Lung (tissue), 12 donors: ENCODE data around the gene VAT1. TPM values are rescaled to one million over a fixed set of nuclear protein-coding genes. Genes with fewer than 3 reads are reported as not detected.
A peak's percentile ranks its signal among the peaks of the same experiment; 100 is the strongest.

Source experiments
- ATAC-seq: fragments of 200-7000 bp; cut with Tn5 transposase; one replicate; pipeline ENCODE4 v1.9.1; 2020; ENCODE audit warnings: moderate number of reproducible peaks; ENCODE audit not compliant: insufficient read depth, low FRiP score
- DNase-seq, 3 donors: peaks; one replicate each; pipeline ENCODE4 v3.0.0-alpha.2; 2013 to 2017
- H3K27ac ChIP-seq, 2 donors: one replicate each; pipeline ENCODE4 v1.5.1; 2013; ENCODE audit warnings: mild to moderate bottlenecking in 2 of 2, moderate library complexity in 2 of 2, control low read depth in 1 of 2, inconsistent platforms in 1 of 2, low read depth in 1 of 2, low read length in 1 of 2
- H3K27me3 ChIP-seq, 3 donors: one replicate each; pipeline ENCODE4 v1.5.1; 2013; ENCODE audit warnings: low read length in 2 of 3; ENCODE audit not compliant: control insufficient read depth in 3 of 3, insufficient read depth in 3 of 3
- H3K36me3 ChIP-seq, 4 donors: one replicate each; pipeline ENCODE4 v1.5.1; 2013; ENCODE audit warnings: low read length in 4 of 4, mild to moderate bottlenecking in 1 of 4, moderate library complexity in 1 of 4; ENCODE audit not compliant: control insufficient read depth in 4 of 4, insufficient read depth in 4 of 4
- H3K4me1 ChIP-seq, 5 donors: one replicate each; pipeline ENCODE4 v1.5.1; 2013; ENCODE audit warnings: low read length in 5 of 5, mild to moderate bottlenecking in 2 of 5, moderate library complexity in 1 of 5; ENCODE audit not compliant: control insufficient read depth in 5 of 5, insufficient read depth in 5 of 5
- H3K4me3 ChIP-seq: one replicate; pipeline ENCODE4 v1.5.1; 2013; ENCODE audit warnings: mild to moderate bottlenecking, control low read depth, moderate library complexity
- H3K9ac ChIP-seq, 2 donors: one replicate each; pipeline ENCODE4 v1.5.1; 2013; ENCODE audit warnings: low read length in 2 of 2, control low read depth in 1 of 2; ENCODE audit not compliant: insufficient read depth in 1 of 2
- H3K9me3 ChIP-seq, 4 donors: one replicate each; pipeline ENCODE4 v1.5.1; 2013; ENCODE audit warnings: low read length in 3 of 4, mild to moderate bottlenecking in 1 of 4, moderate library complexity in 1 of 4; ENCODE audit not compliant: control insufficient read depth in 4 of 4, insufficient read depth in 3 of 4
- WGBS, 2 donors: extraction: QIAGEN DNeasy Blood & Tissue Kit; methylation state at CpG; one replicate each; pipeline ENCODE4 v1.1.7; 2013; 5-methylcytosine and 5-hydroxymethylcytosine counted together
- polyA plus RNA-seq, 2 donors: library from polyadenylated mRNA; stranded (reverse); fragments of 200-250 nt; gene quantifications; one replicate each; pipeline ENCODE4 v1.2.1, GENCODE V29; 2013
- total RNA-seq, 2 donors: library from RNA; depleted of rRNA in 1 of 2; stranded (reverse); fragments of >200 nt in 1 of 2; gene quantifications; one replicate each; pipeline ENCODE4 v1.2.1, GENCODE V29; 2014 to 2021
- TF ChIP-seq, protein P1 (sequence below): IDR thresholded peaks from 2 replicates; pipeline ENCODE4 v1.5.1; 2012; ENCODE audit warnings: mild to moderate bottlenecking; ENCODE audit errors: control extremely low read depth, extremely low read depth
- donor health status: control.
- donor health status: control.
- donor health status: Bipolar disorder and iron deficiency.
- donor health status: healthy.
- donor health status: DM: yes; HTN: yes; CAD: no.

The VAT1 gene
- total and polyA plus RNA-seq, 4 donors, result 62.3 to 255 (median 121) TPM

DNA sequence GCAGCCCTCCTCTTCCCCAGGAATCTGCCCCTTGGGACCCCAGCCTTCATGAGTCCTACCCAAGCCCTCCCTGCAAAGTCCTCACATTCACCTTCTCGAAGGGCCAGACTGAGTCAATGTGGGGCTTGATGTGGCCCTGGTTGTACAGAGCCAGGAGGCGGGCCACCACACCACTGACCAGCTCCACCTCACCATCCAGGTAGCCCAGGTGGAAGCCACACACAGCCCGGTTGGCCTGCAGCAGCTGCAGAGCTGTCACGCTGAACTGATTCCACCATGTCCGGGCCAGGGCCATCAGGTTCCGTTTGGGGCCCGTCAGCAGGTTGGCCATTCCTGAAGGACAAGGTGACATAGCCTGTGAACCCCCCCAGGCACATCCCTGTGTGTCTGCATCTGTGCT, 6.0 kb downstream of the VAT1 start:
- ATAC-seq (no peak), DNase-seq (no peak)
- TF ChIP-seq, protein P1, sequence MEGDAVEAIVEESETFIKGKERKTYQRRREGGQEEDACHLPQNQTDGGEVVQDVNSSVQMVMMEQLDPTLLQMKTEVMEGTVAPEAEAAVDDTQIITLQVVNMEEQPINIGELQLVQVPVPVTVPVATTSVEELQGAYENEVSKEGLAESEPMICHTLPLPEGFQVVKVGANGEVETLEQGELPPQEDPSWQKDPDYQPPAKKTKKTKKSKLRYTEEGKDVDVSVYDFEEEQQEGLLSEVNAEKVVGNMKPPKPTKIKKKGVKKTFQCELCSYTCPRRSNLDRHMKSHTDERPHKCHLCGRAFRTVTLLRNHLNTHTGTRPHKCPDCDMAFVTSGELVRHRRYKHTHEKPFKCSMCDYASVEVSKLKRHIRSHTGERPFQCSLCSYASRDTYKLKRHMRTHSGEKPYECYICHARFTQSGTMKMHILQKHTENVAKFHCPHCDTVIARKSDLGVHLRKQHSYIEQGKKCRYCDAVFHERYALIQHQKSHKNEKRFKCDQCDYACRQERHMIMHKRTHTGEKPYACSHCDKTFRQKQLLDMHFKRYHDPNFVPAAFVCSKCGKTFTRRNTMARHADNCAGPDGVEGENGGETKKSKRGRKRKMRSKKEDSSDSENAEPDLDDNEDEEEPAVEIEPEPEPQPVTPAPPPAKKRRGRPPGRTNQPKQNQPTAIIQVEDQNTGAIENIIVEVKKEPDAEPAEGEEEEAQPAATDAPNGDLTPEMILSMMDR, result no peak
- 87 to 91% methylated on average over 7 of the region's 7 CpGs for WGBS, 2 donors
- no peaks in the 10 kb centered on the region for H3K27me3 ChIP-seq
- H3K4me1 ChIP-seq, result peaks cover 0 to 37% (median 13%) of the 10 kb centered on the region in 5 donors
- no peaks in the 10 kb centered on the region for H3K9me3 ChIP-seq
- H3K27ac ChIP-seq, result peak overlapping the region; percentile 17 to 58
- H3K9ac ChIP-seq, result no peak overlapping the region
- H3K36me3 ChIP-seq, result peaks cover 0 to 42% (median 7%) of the 10 kb centered on the region in 4 donors
- no peak overlapping the region for H3K4me3 ChIP-seq

DNA sequence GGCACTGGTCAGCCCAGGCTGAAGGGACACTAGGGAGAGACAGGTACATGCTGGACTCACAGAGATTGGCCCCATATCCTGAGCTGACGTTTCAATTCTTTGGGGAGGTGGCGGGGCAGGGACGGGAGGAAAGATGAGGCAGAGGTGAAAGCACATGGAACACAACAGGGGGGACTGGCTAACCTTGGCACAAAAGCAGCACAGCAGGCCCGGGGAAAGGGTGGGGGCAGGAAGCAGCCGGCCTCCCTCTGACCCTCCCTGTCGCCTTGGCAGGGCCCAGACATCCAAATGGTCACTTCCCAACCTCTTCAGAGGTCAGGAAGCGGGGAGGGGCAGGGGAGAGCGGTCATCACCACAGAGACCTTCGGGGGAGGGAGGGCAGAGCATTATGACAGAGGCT, 6.6 kb downstream of the VAT1 start:
- Histone ChIP-seq H3K9me3 (no peaks in the 10 kb centered on the region), H3K9ac (no peak overlapping the region), H3K4me1 (peaks cover 0 to 33% (median 9%) of the 10 kb centered on the region in 5 donors), H3K36me3 (peaks cover 0 to 42% (median 7%) of the 10 kb centered on the region in 4 donors), H3K27me3 (no peaks in the 10 kb centered on the region), H3K27ac (peak overlapping the region; percentile 43 to 48), H3K4me3 (no peak overlapping the region)
- ATAC-seq (peak; percentile 4), DNase-seq (peak in 2 of 3 donors; percentile 23 to 53)
- TF ChIP-seq, protein P1, result no peak
- 51 to 52% methylated on average over 9 of the region's 9 CpGs for WGBS, 2 donors

DNA sequence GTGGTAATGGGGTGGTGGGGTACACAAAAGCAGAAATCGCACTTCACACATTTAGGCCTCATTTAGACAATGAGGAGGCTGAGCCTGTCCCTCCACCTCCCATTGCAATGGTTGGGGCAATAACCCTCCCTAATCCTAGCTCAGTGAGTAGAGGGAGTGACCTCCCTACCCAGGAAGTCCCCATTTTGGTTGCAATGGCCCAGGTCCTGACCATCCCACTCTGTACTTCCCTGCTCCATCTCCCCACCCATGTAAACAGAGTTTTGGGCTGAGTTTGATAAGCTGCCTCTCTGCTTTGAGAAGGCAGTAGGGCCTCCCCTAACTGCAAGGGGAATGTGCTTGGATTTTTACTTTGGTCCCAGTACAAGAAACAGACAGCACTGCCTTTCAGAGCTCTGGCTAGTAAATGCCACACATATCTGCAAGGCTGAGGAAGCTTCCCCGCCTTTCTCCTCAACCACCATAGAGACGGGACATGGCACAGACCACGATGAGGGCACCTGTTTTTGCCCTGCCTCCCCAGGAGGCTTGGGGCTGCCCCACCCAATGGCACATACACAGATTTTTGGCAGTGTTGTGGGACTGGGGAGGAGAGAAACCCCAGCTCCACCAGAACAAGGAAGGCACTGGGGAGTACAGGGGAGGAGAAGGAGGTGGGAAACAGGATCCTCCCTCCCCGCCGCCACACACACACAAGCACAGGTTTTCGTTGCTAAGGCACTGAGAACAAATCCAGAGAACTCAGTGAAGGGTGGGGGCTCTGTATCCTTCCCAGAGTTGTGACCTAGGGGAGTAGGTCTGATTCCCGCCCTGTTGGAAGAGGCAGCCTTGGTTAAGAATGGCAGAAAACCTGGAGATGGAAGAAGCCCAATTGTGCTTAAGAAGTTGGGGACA, 7.3 kb downstream of the VAT1 start:
- peaks cover 0 to 31% (median 9%) of the 10 kb centered on the region in 5 donors for H3K4me1 ChIP-seq
- H3K27me3 ChIP-seq, result no peaks in the 10 kb centered on the region
- H3K36me3 ChIP-seq, result peaks cover 0 to 42% (median 7%) of the 10 kb centered on the region in 4 donors
- DNase-seq (no peak), ATAC-seq (no peak)
- no peaks in the 10 kb centered on the region for H3K9me3 ChIP-seq
- no peak overlapping the region for H3K9ac ChIP-seq
- TF ChIP-seq, protein P1, result no peak
- H3K4me3 ChIP-seq, result no peak overlapping the region
- peak overlapping the region; percentile 43 to 48 for H3K27ac ChIP-seq
- whole genome bisulfite sequencing, 2 donors, result 62 to 71% methylated on average over 8 of the region's 8 CpGs
